RPMI7951 (cell line): ENCODE data around the gene ARHGAP26. TPM values are rescaled to one million over a fixed set of nuclear protein-coding genes. Genes with fewer than 3 reads are reported as not detected.
A peak's percentile ranks its signal among the peaks of the same experiment; 100 is the strongest.

ENCODE experiments used
- DNase-seq: peaks from one replicate; pipeline ENCODE4 v3.0.0-alpha.2; 2012; ENCODE audit warnings: low read depth
- total RNA-seq: library from RNA; depleted of rRNA; stranded (reverse); fragments of >200 nt; shearing (Covaris generic); gene quantifications from 2 replicates; pipeline ENCODE4 v1.2.3, GENCODE V29; 2014

ARHGAP26 gene
- total RNA-seq, 1 experiment from 2014 or later: 1.1 TPM

GRCh38 chr5:143239882-143240518 lies 469.8 kb downstream of the ARHGAP26 start:
- DNase-seq: no peak

- no peak for DNase-seq
These were observed 471.7 kb downstream of the ARHGAP26 start for GRCh38 chr5:143241892-143242291.

DNA sequence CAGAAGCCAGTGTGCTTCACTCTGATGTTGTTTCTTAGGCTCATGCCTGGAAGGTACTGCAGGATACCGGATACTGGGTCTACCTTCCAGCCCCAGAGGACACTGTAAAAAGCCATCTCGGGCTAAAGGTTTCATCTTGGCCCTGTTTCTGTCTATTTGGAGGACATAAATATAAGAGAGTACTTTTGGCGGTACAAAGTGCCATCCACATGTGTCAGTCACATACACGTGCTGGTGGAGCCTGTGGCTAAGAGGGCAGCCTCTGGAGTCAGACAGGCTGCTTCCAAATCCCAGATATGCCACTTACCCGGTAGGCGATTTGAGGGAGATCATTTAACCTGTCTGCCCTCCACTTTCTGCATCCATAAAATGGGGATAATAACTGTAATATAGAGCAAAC lies 472.9 kb downstream of the ARHGAP26 start:
- no peak for DNase-seq

GRCh38 chr5:143244000-143244736 lies 474.0 kb downstream of the ARHGAP26 start:
- peak; percentile 98 for DNase-seq

DNA sequence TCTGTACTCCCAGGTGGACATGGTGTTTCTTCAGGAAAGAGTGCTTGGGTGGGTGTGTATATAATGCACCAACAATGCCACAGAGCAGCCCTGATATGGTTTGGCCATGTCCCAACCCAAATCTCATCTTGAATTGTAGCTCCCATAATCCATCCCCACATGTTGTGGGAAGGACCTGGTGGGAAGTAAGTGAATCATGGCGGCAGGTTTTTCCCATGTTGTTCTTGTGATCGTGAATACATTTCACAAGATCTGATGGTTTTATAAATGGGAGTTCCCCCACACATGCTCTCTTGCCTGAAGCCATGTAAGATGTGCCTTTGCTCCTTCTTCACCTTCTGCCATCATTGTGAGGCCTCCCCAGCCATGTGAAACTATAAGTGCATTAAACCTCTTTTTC lies 474.8 kb downstream of the ARHGAP26 start:
- peak; percentile 83 for DNase-seq

DNA sequence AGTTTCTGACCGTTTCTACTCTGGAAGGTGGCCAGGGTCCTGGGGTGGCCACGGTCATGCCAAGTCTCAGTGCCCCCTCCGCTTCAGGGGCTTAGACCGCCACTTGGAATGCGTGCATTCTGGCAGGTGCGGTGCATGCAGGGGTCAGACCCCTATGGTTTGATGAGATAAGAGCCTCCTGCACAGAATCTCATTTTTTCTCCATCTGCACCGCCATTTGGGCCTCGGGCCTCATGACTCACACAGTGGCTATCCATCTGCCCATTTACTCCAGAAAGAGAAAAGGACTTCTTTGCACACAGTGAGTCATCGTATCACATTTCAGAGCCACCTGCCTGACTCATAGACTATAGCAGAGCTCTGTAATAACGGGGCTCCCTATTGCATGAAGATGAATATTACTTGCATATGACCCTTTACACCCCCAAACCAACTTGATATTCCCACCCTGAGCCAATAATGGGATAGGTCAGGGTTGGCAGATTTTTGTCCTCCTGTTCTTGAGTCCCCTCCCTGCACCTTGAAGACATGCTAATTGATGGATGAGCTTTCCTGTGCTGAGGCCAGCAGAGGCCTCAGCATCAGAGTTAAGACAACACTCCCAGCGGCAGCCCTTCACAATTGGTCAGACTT lies 475.9 kb downstream of the ARHGAP26 start:
- DNase-seq: peak; percentile 99

DNA sequence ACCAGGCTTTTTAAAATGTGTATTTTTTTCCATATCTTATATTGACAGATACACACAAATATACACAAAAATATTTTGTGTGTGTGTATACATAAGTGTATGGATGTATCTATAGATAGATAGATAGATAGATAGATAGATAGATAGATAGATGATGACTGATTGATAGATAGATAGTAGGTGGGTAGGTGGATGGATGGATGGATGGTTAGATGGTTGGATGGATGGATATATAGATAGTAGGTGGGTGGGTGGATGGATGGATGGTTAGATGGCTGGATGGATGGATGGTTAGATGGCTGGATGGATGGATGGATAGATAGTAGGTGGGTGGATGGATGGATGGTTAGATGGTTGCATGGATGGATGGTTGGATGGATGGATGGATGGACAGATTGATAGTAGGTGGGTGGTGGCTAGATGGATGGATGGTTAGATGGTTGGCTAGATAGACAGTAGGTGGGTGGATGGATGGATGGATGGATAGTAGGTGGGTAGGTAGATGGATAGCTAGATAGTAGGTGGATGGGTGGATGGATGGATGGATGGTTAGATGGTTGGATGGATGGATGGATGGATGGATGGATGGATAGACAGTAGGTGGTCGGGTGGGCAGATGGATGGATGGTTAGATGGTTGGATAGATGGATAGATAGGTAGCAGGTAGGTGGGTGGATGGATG lies 477.1 kb downstream of the ARHGAP26 start:
- no peak for DNase-seq

- DNase-seq: no peak
These were observed 478.2 kb downstream of the ARHGAP26 start for GRCh38 chr5:143248391-143248790.

DNA sequence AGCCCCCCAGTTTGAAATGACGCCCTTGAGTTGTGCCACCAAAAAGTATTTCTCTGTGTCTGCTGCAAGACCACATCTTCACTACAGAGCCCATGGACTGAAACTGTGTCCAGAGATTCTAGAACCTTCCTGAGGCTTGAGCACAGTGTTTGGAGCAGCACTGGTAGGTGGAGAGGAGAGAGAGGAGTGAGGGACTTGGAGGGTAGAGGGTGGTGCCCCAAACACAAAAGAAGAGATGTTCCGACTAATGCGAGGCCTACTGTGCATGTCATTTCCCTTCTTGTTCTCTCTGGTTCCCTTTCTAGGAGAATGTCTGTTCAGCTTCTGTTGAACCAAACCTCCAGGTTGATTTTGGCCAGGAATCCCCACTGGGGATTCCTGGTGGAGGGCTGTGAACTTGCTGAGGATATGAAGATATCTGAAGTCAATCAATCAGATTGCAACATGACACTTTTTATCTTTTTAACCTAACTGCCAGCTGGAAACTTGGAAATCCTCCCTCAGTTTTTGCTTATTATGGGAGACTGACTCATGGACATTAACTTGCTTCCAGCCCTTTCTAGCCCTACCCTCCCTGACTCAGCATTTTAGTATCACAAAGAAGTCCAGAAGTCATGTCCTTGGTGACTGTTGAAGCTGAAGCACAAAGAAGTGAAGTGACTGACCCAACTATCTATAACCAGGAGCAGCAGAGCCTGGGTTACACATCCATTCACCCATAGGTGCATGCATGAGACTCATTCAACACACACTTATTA lies 478.8 kb downstream of the ARHGAP26 start:
- DNase-seq: peak; percentile 85

GRCh38 chr5:143249851-143250250 lies 479.7 kb downstream of the ARHGAP26 start:
- no peak for DNase-seq

DNA sequence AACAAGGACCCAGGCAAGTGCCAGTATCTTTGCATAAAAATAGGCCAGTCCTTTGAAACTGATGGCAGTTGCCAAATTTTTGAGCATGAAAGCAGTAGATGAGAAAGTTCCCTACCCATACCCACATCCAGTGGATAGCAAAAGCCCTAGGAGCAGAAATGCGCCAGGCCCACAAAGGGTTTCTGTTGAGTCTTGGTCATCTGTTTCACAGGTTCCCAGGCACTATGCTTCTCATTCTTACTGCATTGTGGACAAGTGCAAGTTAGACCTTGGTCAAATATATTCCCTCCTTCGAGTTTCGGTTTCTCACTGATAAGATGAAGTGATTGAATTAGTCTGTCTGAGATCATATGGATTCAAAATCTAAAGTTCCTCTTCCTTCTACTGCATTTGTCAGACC lies 481.0 kb downstream of the ARHGAP26 start:
- DNase-seq: no peak

DNA sequence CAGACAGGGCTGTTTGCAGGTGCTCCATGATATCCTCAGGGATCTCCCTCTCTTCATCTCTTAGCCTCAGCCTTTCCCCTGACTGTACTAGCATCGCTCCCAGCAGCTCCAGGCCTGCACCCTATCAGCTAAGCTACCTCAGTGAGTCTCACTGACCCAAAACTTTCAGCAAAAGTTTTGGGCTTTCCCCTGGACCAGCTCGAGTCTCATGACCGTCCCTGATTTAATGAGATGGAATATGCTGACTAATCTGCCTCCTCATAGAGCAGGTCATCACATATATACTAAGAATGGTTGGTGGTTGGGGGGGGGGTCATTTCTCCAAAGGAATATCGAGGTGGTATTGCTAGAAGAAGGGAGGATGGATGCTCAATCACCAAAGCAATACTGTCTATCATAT lies 481.8 kb downstream of the ARHGAP26 start:
- DNase-seq: no peak

DNA sequence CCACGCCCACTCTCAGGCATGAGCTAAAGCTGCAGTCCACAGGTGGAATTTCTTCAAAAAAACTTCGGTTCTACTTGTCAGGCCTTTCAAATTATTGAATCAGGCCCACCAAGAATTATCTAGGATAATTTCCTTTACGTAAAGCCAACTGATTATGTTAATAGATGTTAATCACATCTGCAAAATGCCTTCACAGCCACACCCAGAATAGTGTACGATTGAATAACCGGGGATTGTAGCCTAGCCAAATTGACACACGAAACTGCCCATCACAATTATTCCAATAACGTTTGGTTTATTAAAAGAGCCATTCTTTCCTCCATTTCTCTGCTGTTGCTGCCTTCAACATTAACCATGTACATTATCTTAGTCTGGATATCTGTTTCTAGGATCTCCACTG lies 484.6 kb downstream of the ARHGAP26 start:
- no peak for DNase-seq

- DNase-seq: peak; percentile 51
These were observed 488.5 kb downstream of the ARHGAP26 start for GRCh38 chr5:143258559-143259253.

DNA sequence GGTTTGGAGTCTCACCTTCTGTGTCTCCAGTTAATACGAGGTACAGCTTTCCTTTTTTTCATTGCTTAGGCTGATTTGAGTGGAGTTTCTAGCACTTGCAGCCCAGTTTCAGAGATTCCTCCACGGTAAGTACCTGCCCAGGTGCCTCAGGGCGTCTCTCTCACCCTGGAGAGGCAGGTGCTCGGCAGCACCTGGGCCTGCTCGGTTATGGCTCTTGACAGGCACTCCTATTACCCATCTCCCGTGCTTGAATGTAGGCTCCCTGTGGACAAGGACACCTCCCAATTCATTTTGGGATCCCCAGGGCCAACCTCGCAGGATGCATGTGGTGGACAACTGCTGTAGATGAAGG lies 489.1 kb downstream of the ARHGAP26 start:
- DNase-seq: no peak

DNA sequence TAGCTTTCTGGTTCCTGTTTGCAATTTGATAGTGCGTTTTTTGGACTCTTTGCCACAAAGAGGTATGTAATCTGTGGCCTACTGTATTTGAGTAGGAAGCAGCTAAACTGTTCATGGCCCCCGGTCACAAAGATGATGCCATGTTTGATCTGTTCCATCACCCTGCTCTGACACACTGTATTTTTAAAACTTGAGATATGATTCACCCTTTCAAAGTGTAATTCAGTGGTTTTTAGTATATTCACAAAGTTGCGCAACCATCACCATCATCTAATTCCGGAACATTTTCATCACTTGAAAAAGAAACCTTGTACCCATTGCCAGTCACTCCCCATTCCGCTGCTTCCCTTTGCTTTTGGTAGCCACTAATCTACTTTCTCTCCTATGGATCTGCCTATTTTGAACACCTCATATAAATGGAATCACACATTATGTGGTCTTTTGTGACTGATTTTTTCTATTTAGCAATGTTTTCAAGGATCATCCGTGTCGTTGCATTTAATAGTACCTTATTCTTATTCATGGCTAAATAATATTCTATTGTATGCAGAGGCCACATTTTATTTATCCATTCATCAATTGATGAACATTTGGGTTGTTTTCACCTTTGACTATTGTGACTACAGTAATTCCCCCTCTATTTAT lies 491.7 kb downstream of the ARHGAP26 start:
- peak; percentile 92 for DNase-seq

DNA sequence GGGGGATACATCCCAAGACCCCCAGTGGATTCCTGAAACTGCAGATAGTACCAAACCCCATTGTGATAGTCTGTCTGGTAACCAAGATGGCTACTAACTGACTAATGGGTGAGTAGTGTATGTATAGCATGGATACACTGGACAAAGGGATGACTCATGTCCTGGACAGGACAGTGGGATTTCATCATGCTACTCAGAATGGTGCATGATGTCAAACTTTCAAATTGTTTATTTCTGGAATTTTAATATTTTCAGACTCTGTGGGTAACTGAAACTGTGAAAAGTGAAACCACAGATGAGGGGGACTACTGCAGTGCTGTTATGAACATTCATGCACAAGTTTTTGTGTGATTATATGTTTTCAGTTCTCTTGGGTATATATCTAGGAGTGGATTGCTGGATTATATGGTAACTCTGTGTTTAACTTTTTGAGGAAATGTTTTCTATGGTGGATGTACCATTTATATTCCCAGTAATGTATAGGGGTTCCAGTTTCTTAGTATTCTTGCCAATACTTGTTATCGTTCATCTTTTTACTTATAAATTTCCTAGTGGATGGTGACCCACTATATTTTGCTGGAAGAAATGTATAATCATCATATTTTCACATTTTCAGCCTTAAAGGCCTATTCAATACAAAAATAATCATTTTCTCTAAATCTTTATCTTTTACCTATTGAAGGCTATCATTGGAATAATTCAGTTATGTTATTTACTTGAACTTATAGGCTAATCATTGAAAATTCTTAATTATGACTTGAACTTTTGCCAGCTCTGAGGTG lies 492.4 kb downstream of the ARHGAP26 start:
- peak; percentile 85 for DNase-seq

DNA sequence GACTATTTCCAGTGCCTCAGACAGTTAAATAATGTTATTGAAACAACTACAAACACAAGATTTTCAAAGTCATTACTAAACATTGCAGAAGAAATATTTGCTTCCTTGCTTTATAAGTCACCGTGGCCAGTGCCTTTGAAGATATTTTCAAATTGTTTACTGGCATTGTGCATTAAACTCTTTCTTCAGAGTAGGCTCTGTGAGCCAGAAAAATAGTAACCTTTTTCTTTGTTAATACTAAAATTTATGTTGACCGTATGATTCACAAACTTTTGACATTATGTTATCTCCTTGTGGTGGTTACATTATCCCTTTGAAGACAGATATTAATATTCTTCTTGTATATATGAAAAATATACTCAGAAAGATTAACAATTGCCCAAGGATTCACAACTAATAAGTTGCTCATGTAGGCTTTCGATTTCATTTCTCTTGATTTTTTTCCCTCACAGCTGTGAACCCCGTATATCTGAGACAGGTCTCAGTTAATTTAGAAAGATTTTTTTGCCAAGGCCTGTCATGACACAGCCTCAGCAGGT lies 493.2 kb downstream of the ARHGAP26 start:
- DNase-seq: no peak

DNA sequence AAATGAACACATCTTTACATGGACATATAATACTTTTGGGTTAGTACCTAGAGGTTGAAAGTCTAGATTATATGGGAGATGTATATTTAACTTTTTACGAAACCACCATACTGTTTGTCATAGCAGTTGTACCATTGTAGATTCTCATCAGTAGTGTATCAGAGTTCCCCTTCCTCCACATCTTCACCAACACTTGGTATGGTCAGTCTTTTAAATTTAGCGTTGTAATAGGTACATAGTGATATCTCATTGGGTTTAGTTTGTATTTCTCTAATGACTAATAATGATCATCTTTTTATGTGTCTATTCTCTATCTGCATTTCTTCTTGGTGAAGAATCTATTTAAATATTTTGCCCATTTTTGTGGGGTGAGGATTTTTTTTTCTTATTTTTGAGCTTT lies 495.8 kb downstream of the ARHGAP26 start:
- DNase-seq: no peak

DNA sequence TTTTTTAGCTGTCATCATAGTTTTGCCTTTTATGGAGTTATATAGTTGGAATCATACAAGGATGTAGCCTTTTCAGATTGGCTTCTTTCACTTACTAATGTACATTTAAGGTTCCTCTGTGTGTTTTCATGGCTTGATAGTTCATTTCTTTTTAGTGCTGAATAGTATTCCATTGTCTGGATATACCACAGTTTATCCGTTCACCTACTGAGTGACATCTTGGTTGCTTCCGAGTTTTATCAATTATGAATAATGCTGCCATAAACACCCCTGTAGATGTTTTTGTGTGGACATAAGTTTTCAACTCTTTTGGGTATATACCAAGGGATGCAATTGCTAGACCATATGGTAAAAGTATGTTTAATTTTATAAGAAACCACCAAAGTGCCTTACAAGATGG lies 497.0 kb downstream of the ARHGAP26 start:
- no peak for DNase-seq
